ENCODE results near the gene AASS. TPM values are rescaled to one million over a fixed set of nuclear protein-coding genes. Genes with fewer than 3 reads are reported as not detected.

The AASS gene
- total RNA-seq, 1 donor from 2014 or later = 264 TPM

GRCh38 chr7:122068999-122069398 lies 75.0 kb downstream of the AASS start:
- Histone ChIP-seq H3K79me2 (ENCODE audit: low read depth) (no peaks in the 10 kb centered on the region), H2AFZ (replicated peaks) (no peak overlapping the region), H3K27ac (no peak overlapping the region), H3F3A (ENCODE audit: low read depth) (peaks cover 18% of the 10 kb centered on the region), H3K36me3 (no peaks in the 10 kb centered on the region), H3K9ac (no peak overlapping the region), H4K20me1 (ENCODE audit: low read depth) (no peaks in the 10 kb centered on the region), H3K4me1 (no peaks in the 10 kb centered on the region), H3K9me3 (ENCODE audit: low read depth) (no peaks in the 10 kb centered on the region), H3K27me3 (no peaks in the 10 kb centered on the region), H3K4me2 (no peak overlapping the region), H3K4me3 (no peak overlapping the region)
- no peak overlapping the region for H3K27ac Mint-ChIP-seq
- H3K4me3 Mint-ChIP-seq = no peak overlapping the region
- H3K4me1 Mint-ChIP-seq = peaks cover 7% of the 10 kb centered on the region
- H3K9me3 Mint-ChIP-seq = no peaks in the 10 kb centered on the region
- H3K36me3 Mint-ChIP-seq = peaks cover 13% of the 10 kb centered on the region
- TF ChIP-seq EZH2phosphoT487 (IDR thresholded peaks at IDR 0.05) (no peak), CTCF (IDR thresholded peaks at IDR 0.05) (no peak), EZH2 (IDR thresholded peaks at IDR 0.05) (no peak)
- H3K27me3 Mint-ChIP-seq (ENCODE audit: insufficient read depth, low read depth) = peaks cover 4% of the 10 kb centered on the region
- no peak for DNase-seq (ENCODE audit: low spot score)

GRCh38 chr7:122068046-122068445 lies 76.0 kb downstream of the AASS start:
- H3F3A ChIP-seq (ENCODE audit: low read depth) = peaks cover 8% of the 10 kb centered on the region
- H3K36me3 ChIP-seq = no peaks in the 10 kb centered on the region
- no peak overlapping the region for H3K27ac ChIP-seq
- H3K9ac ChIP-seq = no peak overlapping the region
- H3K27me3 ChIP-seq = no peaks in the 10 kb centered on the region
- no peak overlapping the region for H3K4me2 ChIP-seq
- H3K79me2 ChIP-seq (ENCODE audit: low read depth) = no peaks in the 10 kb centered on the region
- Mint-ChIP-seq H3K4me1 (peaks cover 7% of the 10 kb centered on the region), H3K9me3 (no peaks in the 10 kb centered on the region), H3K36me3 (peaks cover 8% of the 10 kb centered on the region), H3K4me3 (no peak overlapping the region), H3K27me3 (ENCODE audit: insufficient read depth, low read depth) (peaks cover 4% of the 10 kb centered on the region), H3K27ac (no peak overlapping the region)
- no peak overlapping the region for H2AFZ ChIP-seq (replicated peaks)
- H4K20me1 ChIP-seq (ENCODE audit: low read depth) = no peaks in the 10 kb centered on the region
- H3K4me1 ChIP-seq = no peaks in the 10 kb centered on the region
- TF ChIP-seq EZH2 (IDR thresholded peaks at IDR 0.05) (no peak), EZH2phosphoT487 (IDR thresholded peaks at IDR 0.05) (no peak), CTCF (IDR thresholded peaks at IDR 0.05) (no peak)
- H3K9me3 ChIP-seq (ENCODE audit: low read depth) = no peaks in the 10 kb centered on the region
- no peak overlapping the region for H3K4me3 ChIP-seq
- DNase-seq (ENCODE audit: low spot score) = no peak

- Histone ChIP-seq H2AFZ (replicated peaks) (no peak overlapping the region), H3K9me3 (ENCODE audit: low read depth) (no peaks in the 10 kb centered on the region), H3K79me2 (ENCODE audit: low read depth) (no peaks in the 10 kb centered on the region), H3K4me2 (no peak overlapping the region), H3F3A (ENCODE audit: low read depth) (peaks cover 7% of the 10 kb centered on the region), H3K27me3 (no peaks in the 10 kb centered on the region), H4K20me1 (ENCODE audit: low read depth) (no peaks in the 10 kb centered on the region), H3K4me1 (no peaks in the 10 kb centered on the region), H3K4me3 (no peak overlapping the region), H3K27ac (no peak overlapping the region), H3K36me3 (no peaks in the 10 kb centered on the region), H3K9ac (no peak overlapping the region)
- Mint-ChIP-seq H3K27ac (no peak overlapping the region), H3K27me3 (ENCODE audit: insufficient read depth, low read depth) (peaks cover 4% of the 10 kb centered on the region), H3K4me3 (no peak overlapping the region), H3K36me3 (peaks cover 7% of the 10 kb centered on the region), H3K4me1 (peaks cover 7% of the 10 kb centered on the region), H3K9me3 (no peaks in the 10 kb centered on the region)
- DNase-seq (ENCODE audit: low spot score) = peak; percentile 31
- TF ChIP-seq CTCF (IDR thresholded peaks at IDR 0.05) = no peak
- no peak for TF ChIP-seq EZH2phosphoT487 (IDR thresholded peaks at IDR 0.05)
- TF ChIP-seq EZH2 (IDR thresholded peaks at IDR 0.05) = no peak
Measured at GRCh38 chr7:122067077-122067476, 77.0 kb downstream of the AASS start.
